HUES6 (cell line): Measurements from ENCODE around the gene ADAMTS13.

Experiments
- H3K27ac ChIP-seq: 2 replicates; pipeline ENCODE4 v1.7.0; 2013; ENCODE audit warnings: low read depth, mild to moderate bottlenecking, low read length, inconsistent platforms
- H3K27me3 ChIP-seq: 2 replicates; pipeline ENCODE4 v1.6.1; 2013; ENCODE audit warnings: low read length; ENCODE audit not compliant: control insufficient read depth, insufficient read depth
- H3K36me3 ChIP-seq: 2 replicates; pipeline ENCODE4 v1.6.1; 2013; ENCODE audit warnings: low read length; ENCODE audit not compliant: control insufficient read depth, insufficient read depth
- H3K4me1 ChIP-seq: 2 replicates; pipeline ENCODE4 v1.6.1; 2013; ENCODE audit warnings: low read length; ENCODE audit not compliant: control insufficient read depth, insufficient read depth
- H3K4me3 ChIP-seq: 2 replicates; pipeline ENCODE4 v1.5.1; 2013; ENCODE audit warnings: low read depth, low read length
- H3K9ac ChIP-seq: one replicate; pipeline ENCODE4 v1.6.1; 2013; ENCODE audit warnings: mild to moderate bottlenecking, low read length
- H3K9me3 ChIP-seq: 2 replicates; pipeline ENCODE4 v1.6.1; 2013; ENCODE audit warnings: low read depth, low read length; ENCODE audit not compliant: control insufficient read depth, insufficient read depth

Gene ADAMTS13

DNA sequence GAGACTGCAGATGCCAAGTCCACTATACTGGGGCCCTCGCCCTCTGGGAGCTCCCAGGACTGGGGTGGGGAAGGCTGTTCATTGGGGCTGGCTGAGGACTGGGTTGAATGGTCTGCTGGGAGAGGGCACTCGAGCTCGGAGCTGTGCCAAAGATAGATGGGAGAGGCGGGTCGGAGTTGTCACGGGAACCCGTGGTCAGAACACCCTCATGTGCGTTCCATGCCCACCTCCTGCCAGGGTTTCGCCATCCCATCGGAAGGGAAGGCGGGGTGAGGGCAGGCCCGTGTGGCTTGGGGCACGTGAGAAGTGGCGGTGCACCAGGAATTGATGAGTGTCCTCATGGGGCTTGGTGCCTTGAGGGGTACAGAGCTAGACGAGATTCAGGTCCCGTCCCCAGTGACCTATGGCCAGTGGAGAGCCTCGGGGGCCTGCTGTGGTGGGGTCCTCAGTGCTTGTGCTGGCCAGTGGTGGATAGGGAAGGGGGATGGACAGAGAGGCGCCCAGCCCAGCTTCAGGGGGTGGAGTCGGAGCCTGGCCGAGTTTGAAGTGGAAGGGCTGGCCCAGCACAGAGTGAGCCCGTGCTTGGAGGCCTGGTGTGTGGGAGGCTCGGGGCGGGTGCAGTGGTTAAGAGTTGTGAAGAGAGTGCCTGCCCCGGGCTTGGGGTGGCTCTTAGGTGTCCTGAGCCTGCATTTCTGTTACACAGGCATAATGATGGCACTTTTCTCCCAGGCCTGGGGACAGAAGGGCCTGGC lies 41.9 kb downstream of the ADAMTS13 start:
- no peak overlapping the region for H3K4me3 ChIP-seq
- H3K9ac ChIP-seq, result no peak overlapping the region
- H3K27ac ChIP-seq, result no peak overlapping the region
- H3K36me3 ChIP-seq, result no peaks in the 10 kb centered on the region
- H3K27me3 ChIP-seq, result no peaks in the 10 kb centered on the region
- H3K9me3 ChIP-seq, result no peaks in the 10 kb centered on the region
- peaks cover 12% of the 10 kb centered on the region for H3K4me1 ChIP-seq

DNA sequence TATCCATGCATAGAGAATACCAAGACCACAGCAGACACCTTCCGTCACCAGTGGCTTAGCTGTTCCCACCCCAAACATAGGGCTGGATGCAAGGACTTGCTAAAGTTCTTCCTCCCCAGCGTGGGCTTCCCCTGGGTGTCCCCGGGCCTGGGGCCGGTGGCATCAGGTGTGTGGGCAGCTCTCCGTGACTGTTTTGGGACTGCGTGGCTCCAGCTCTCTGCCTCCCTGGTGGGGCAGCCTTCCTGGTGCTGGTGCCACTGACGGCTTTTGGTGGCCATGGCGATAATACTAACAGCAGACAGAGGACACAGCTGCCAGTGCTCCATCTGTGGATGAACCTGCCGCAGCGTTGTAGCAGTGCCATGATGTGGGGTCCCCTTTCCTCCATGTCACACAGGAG lies 42.5 kb downstream of the ADAMTS13 start:
- H3K36me3 ChIP-seq, result no peaks in the 10 kb centered on the region
- H3K9me3 ChIP-seq, result no peaks in the 10 kb centered on the region
- H3K9ac ChIP-seq, result no peak overlapping the region
- H3K27ac ChIP-seq, result no peak overlapping the region
- H3K27me3 ChIP-seq, result no peaks in the 10 kb centered on the region
- peaks cover 10% of the 10 kb centered on the region for H3K4me1 ChIP-seq
- H3K4me3 ChIP-seq, result no peak overlapping the region

DNA sequence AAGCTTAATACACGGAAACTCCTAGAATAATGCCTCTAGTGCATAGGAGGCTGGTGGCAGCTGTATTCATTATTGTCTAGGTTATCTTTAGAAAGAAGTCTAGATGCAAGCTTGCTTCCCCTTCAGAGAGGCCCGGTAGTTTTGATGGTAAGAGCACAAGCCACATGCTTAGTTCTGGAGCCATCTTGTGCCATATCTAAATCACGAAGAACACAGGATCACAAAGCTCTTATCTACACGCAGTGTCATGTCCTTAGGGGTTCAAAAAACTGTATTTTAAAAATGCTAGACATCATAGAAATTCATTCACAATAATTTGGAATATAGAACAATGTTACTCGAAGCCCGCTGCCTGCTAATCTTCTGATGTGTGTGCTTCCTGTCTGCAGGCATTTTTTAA lies 43.8 kb downstream of the ADAMTS13 start:
- no peaks in the 10 kb centered on the region for H3K36me3 ChIP-seq
- H3K27me3 ChIP-seq, result no peaks in the 10 kb centered on the region
- no peak overlapping the region for H3K9ac ChIP-seq
- H3K9me3 ChIP-seq, result no peaks in the 10 kb centered on the region
- H3K27ac ChIP-seq, result no peak overlapping the region
- no peak overlapping the region for H3K4me3 ChIP-seq
- peaks cover 4% of the 10 kb centered on the region for H3K4me1 ChIP-seq

DNA sequence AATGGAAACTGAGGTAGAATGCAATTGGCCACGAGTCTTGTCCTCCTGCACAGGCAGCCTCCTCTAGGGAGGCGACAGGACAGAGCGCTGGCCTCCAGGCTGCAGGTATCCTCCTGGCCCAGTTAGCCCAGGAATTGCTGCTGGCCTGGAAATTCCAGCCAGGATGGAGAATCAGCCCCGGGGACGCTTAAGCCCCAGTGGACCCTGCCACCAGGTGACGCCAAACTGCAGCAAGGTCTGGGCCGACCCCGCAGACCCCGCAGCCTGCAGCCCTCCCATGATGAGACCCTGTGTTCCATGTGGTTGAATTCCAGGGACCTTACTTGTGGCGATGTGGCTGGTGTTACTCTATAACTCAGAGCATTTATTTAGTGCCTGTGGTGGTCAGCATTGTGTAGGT lies 44.9 kb downstream of the ADAMTS13 start:
- H3K9me3 ChIP-seq, result no peaks in the 10 kb centered on the region
- H3K36me3 ChIP-seq, result peaks cover 7% of the 10 kb centered on the region
- H3K4me1 ChIP-seq, result no peaks in the 10 kb centered on the region
- H3K27ac ChIP-seq, result no peak overlapping the region
- no peaks in the 10 kb centered on the region for H3K27me3 ChIP-seq
- H3K9ac ChIP-seq, result no peak overlapping the region
- no peak overlapping the region for H3K4me3 ChIP-seq

DNA sequence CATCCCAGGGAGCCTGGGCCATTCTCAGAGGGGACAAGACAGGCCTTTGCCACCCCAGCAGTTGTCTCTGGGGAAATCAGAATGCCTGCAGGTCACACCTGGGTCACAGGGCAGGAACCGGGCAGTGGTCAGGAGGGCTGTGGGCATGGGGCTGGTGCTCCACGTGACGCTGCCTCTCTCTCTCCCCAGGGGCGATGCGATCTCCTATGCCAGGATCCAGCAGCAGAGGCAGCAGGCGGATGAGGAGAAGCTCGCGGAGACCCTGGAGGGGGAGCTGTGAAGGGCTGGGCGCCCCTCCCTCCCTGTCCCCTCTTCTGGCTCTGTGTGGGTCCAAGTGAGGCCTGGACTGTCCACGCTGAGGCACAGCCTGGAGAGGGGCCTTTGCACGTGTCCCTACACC lies 46.2 kb downstream of the ADAMTS13 start:
- H3K27ac ChIP-seq, result no peak overlapping the region
- H3K9me3 ChIP-seq, result no peaks in the 10 kb centered on the region

DNA sequence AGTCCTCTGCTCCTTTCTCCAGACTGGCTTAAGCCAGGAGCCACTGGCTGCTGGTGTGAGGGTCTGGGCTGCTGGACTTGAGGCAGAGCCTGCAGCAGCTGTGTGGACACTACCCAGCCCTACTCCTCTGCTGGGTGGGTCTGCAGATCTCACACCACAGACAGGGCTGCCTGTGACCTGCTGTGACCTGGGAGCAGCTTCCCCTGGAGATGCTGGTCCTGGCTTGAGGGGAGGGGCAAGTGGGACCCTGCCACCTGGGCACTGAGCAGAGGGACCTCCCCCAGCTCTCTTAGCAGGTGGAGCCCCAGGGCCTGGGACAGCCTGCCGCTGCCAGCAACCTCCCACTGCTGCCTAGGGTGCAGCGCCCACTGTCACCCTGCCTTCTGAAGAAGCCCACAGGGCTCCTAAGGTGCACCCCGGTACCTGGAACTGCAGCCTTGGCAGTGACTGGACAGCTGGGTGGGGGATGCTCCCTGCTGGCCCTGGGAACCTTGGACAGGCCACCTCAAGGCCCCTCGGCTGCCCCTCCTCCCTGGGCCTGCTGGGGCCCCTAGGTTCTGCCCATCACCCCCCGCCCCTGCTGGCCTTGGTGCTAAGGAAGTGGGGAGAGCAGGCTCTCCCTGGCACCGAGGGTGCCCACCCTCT lies 46.7 kb downstream of the ADAMTS13 start:
- Histone ChIP-seq H3K9ac (no peak overlapping the region), H3K4me3 (no peak overlapping the region), H3K27ac (no peak overlapping the region), H3K4me1 (no peaks in the 10 kb centered on the region), H3K27me3 (no peaks in the 10 kb centered on the region), H3K9me3 (no peaks in the 10 kb centered on the region), H3K36me3 (peaks cover 20% of the 10 kb centered on the region)

More for the DNA sequence above, 46.2 kb downstream of the ADAMTS13 start:
- Histone ChIP-seq H3K36me3 (peaks cover 15% of the 10 kb centered on the region), H3K4me3 (no peak overlapping the region), H3K4me1 (no peaks in the 10 kb centered on the region), H3K9ac (no peak overlapping the region), H3K27me3 (no peaks in the 10 kb centered on the region)

DNA sequence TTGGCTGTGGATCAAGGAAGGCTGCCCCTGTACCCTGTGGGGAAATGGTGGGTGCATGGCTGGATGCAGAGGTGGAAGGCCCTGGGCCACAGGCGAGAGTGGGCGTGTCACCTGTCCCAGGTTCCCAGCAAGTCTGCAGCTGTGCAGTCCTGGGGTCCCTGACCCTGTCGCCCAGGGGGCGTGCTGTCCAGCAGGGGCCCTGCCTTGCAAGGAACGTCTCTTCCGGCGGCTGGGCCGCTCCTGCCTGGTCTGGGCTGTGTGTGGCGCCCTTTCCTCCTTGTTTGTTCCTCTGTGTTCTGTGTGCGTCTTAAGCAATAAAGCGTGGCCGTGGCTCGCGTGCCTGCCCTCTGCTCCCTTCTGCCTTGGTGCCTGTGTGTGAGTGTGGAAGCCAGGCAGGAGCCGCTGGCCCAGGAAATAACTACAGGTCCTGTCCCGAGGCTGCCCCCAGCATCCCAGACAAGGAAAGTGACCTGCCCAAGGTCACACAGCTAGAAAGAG lies 48.3 kb downstream of the ADAMTS13 start:
- H3K27ac ChIP-seq, result no peak overlapping the region
- H3K36me3 ChIP-seq, result peaks cover 34% of the 10 kb centered on the region
- H3K9ac ChIP-seq, result no peak overlapping the region

DNA sequence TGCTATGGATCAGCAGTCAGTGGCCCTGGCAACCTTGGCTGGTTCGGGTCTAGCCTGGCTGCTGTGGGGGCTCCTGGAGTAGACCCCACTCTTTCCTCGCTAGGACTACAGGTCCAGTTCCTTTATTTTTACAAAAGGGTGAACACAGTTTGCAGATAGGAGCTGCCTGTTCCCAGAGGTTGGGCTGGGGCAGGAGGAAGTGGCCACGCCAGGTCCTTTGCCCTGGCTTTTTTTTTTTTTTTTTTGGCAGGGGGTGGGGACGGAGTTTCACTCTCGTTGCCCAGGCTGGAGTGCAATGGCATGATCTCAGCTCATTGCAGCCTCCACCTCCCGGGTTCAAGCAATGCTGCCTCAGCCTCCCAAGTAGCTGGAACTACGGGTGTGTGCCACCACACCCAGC lies 48.8 kb downstream of the ADAMTS13 start:
- Histone ChIP-seq H3K4me1 (no peaks in the 10 kb centered on the region), H3K27ac (no peak overlapping the region), H3K4me3 (no peak overlapping the region), H3K9me3 (no peaks in the 10 kb centered on the region), H3K9ac (no peak overlapping the region), H3K27me3 (no peaks in the 10 kb centered on the region), H3K36me3 (peaks cover 39% of the 10 kb centered on the region)

More for the DNA sequence above, 48.3 kb downstream of the ADAMTS13 start:
- H3K4me3 ChIP-seq, result no peak overlapping the region
- no peaks in the 10 kb centered on the region for H3K9me3 ChIP-seq
- H3K4me1 ChIP-seq, result no peaks in the 10 kb centered on the region
- H3K27me3 ChIP-seq, result no peaks in the 10 kb centered on the region

DNA sequence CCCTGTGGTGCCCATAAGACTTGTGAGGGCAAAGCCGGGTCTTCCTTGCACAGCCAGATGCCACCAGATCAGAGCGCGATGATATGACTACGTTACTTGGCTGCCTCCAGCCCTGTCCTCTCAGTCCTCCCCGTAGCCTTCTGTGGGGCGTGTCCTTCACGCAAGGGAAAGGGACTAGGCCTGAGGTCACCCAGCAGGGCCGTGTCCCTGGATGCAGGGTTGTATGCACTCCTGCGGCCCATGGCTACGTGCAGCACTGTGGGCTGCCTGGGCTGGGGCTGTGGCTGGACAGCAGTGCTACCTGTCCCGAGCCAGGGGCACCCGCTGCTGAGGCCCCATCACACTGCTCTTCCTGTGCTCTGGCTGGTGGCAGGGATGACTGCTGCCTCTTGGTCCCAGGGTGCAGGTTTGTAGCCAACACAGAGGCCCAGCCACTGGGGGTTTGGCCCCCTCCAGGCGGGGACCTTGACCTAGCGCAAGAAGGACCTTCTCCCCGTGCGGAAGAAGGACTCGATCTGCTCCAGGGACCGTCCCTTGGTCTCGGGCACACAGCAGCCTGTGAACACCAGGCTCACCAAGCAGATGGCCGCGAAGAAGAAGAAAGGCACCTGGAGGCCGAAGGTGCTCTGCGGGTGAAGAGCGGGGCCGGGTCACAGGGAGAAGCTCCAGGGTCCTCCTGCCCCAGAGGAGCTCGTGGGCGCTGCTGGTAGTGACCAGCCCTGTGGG lies 49.5 kb downstream of the ADAMTS13 start:
- H3K36me3 ChIP-seq, result peaks cover 46% of the 10 kb centered on the region
- H3K4me1 ChIP-seq, result no peaks in the 10 kb centered on the region
- H3K27ac ChIP-seq, result no peak overlapping the region
- no peak overlapping the region for H3K9ac ChIP-seq
- H3K9me3 ChIP-seq, result no peaks in the 10 kb centered on the region
- H3K4me3 ChIP-seq, result no peak overlapping the region
- H3K27me3 ChIP-seq, result no peaks in the 10 kb centered on the region

DNA sequence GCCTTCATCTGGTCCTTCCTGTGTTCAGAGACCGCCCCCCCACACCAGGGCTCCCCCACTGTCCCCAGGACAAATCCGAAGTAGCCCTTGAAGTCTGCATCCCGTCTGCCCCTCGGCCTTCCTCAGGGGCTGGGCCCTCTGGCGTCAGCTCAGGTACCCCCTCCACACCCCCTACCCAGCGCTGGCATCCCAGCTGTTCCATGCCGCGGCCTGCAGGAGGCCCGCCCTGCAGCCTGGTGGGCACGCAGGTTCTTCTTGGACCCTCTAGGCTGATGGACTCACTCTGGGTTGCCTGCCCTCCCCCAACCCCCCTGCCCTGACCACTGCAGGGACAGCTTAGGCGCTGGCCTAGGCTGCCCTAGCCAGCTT lies 50.1 kb downstream of the ADAMTS13 start:
- Histone ChIP-seq H3K4me1 (no peaks in the 10 kb centered on the region), H3K27me3 (no peaks in the 10 kb centered on the region), H3K36me3 (peaks cover 51% of the 10 kb centered on the region), H3K27ac (no peak overlapping the region), H3K9ac (no peak overlapping the region), H3K4me3 (no peak overlapping the region), H3K9me3 (no peaks in the 10 kb centered on the region)
